SW 1271 (cell line): ENCODE measurements around the gene KCNMB2.

Experiments
- DNase-seq, 2 experiments: peaks; one replicate each; lab custom pipeline; 2025; lab: John Stamatoyannopoulos, UW

The KCNMB2 gene

GRCh38 chr3:178655488-178655887, 119.3 kb downstream of the KCNMB2 start:
- no peak for DNase-seq

GRCh38 chr3:178658694-178659325, 122.6 kb downstream of the KCNMB2 start:
- DNase-seq = no peak

GRCh38 chr3:178663201-178663934, 127.1 kb downstream of the KCNMB2 start:
- no peak for DNase-seq

- DNase-seq = no peak
These were observed 129.5 kb downstream of the KCNMB2 start for GRCh38 chr3:178665747-178666146.

GRCh38 chr3:178669022-178669601, 132.9 kb downstream of the KCNMB2 start:
- no peak for DNase-seq

GRCh38 chr3:178669758-178670157, 133.5 kb downstream of the KCNMB2 start:
- DNase-seq = no peak

- no peak for DNase-seq
These were observed 135.1 kb downstream of the KCNMB2 start for GRCh38 chr3:178671377-178671776.

GRCh38 chr3:178671791-178672190, 135.6 kb downstream of the KCNMB2 start:
- DNase-seq = no peak

- no peak for DNase-seq
These were observed 136.0 kb downstream of the KCNMB2 start for GRCh38 chr3:178672275-178672674.

- DNase-seq = no peak
These were observed 137.3 kb downstream of the KCNMB2 start for GRCh38 chr3:178673529-178673928.

GRCh38 chr3:178676077-178676476, 139.8 kb downstream of the KCNMB2 start:
- no peak for DNase-seq

- no peak for DNase-seq
These were observed 140.9 kb downstream of the KCNMB2 start for GRCh38 chr3:178676942-178677790.

- DNase-seq = no peak
These were observed 141.7 kb downstream of the KCNMB2 start for GRCh38 chr3:178677961-178678360.

GRCh38 chr3:178680037-178680436, 143.8 kb downstream of the KCNMB2 start:
- no peak for DNase-seq

GRCh38 chr3:178680489-178680888, 144.3 kb downstream of the KCNMB2 start:
- no peak for DNase-seq

GRCh38 chr3:178684881-178685590, 148.8 kb downstream of the KCNMB2 start:
- DNase-seq = no peak

- DNase-seq = no peak
These were observed 149.3 kb downstream of the KCNMB2 start for GRCh38 chr3:178685591-178685906.

- DNase-seq = no peak
These were observed 150.6 kb downstream of the KCNMB2 start for GRCh38 chr3:178686826-178687225.

GRCh38 chr3:178690571-178690970, 154.3 kb downstream of the KCNMB2 start:
- no peak for DNase-seq

GRCh38 chr3:178699364-178699763, 163.1 kb downstream of the KCNMB2 start:
- DNase-seq = no peak

GRCh38 chr3:178699810-178700209, 163.6 kb downstream of the KCNMB2 start:
- no peak for DNase-seq
